ENCODE measurements around the gene LMX1A. TPM values are rescaled to one million over a fixed set of nuclear protein-coding genes. Genes with fewer than 3 reads are reported as not detected.

LMX1A gene
- total RNA-seq, 1 donor from 2014 or later, result not detected

DNA sequence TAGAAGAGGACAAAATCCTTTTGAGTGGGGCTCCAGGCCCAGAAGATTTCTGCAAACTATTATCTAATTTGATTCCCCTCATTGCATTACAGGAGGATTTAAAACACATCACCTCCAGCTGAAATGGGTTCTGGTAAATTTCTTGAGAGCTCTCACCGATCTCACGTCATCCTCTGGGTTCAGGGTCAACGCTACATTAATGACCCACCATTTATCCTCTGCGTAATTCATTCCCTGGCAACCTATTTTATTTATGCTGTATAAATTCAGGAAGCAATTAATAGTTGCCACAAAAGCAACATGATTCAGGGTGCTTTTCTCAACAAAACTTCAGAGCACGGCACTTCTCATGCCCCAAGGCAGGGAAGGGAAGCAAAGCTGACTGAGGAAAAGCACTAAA, 38.9 kb downstream of the LMX1A start:
- DNase-seq (ENCODE audit: low spot score, unreplicated experiment), result no peak
- TF ChIP-seq, protein P1, sequence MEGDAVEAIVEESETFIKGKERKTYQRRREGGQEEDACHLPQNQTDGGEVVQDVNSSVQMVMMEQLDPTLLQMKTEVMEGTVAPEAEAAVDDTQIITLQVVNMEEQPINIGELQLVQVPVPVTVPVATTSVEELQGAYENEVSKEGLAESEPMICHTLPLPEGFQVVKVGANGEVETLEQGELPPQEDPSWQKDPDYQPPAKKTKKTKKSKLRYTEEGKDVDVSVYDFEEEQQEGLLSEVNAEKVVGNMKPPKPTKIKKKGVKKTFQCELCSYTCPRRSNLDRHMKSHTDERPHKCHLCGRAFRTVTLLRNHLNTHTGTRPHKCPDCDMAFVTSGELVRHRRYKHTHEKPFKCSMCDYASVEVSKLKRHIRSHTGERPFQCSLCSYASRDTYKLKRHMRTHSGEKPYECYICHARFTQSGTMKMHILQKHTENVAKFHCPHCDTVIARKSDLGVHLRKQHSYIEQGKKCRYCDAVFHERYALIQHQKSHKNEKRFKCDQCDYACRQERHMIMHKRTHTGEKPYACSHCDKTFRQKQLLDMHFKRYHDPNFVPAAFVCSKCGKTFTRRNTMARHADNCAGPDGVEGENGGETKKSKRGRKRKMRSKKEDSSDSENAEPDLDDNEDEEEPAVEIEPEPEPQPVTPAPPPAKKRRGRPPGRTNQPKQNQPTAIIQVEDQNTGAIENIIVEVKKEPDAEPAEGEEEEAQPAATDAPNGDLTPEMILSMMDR (IDR thresholded peaks at IDR 0.05; ENCODE audit: unreplicated experiment), result no peak
- no peak overlapping the region for H3K27ac Mint-ChIP-seq
- H3K9me3 Mint-ChIP-seq (ENCODE audit: low read depth), result peaks cover 9% of the 10 kb centered on the region
- H3K4me1 Mint-ChIP-seq (ENCODE audit: low read depth), result no peaks in the 10 kb centered on the region
- H3K4me3 Mint-ChIP-seq (ENCODE audit: low read depth), result no peak overlapping the region
- no peaks in the 10 kb centered on the region for H3K36me3 Mint-ChIP-seq (ENCODE audit: insufficient read depth)
- H3K27me3 Mint-ChIP-seq, result peaks cover 28% of the 10 kb centered on the region

DNA sequence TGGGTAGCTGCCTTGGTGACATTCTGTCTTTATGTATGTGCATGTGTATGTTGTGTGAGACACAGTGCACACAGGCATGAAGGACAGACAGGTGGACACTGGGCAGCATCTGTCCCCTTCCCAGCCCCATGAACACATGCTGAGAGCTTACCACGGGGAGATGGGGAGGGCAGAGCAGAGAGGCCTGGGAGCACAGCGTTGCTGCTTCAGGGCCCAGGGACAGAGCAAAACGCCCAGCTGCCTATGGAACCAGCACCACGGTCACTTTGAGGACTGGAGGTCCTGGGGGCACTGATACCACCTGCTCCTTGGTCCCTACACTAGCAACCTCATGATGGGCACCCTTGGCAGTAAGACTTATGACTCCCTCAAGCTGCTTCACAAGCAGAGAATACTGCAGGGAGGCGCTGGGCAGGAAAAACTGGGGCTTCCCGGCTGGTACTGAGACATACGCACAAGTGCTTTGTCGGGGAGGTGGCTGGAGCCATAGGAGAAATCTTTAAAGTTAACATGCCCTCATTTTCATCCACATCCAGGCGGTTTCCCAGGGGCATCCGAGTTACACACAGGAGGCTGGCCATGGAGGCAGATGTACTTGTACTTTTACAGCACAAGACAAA, 40.3 kb downstream of the LMX1A start:
- Mint-ChIP-seq H3K4me3 (ENCODE audit: low read depth) (no peak overlapping the region), H3K4me1 (ENCODE audit: low read depth) (no peaks in the 10 kb centered on the region), H3K27ac (no peak overlapping the region), H3K27me3 (peaks cover 28% of the 10 kb centered on the region), H3K9me3 (ENCODE audit: low read depth) (peaks cover 4% of the 10 kb centered on the region), H3K36me3 (ENCODE audit: insufficient read depth) (no peaks in the 10 kb centered on the region)
- TF ChIP-seq, protein P1 (IDR thresholded peaks at IDR 0.05; ENCODE audit: unreplicated experiment), result no peak
- no peak for DNase-seq (ENCODE audit: low spot score, unreplicated experiment)

DNA sequence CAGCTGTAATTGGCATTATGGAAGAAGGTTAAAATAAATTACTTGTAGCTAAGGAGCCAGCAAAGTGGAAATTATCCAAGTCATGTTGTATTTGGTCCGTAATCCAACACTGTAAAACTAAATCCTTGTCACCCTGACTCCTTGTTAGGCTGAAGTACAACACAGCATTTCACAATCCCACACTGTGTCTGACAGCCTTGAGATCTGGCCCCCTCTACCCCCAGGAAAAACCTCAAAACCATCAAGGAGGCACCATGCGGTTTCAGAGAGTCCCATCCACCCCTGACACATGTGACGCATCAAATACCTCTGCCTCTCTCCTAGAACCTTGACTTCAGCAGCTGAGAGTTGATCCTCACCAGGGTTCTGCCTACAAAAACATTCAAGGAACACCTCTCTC, 41.0 kb downstream of the LMX1A start:
- no peaks in the 10 kb centered on the region for H3K36me3 Mint-ChIP-seq (ENCODE audit: insufficient read depth)
- H3K4me3 Mint-ChIP-seq (ENCODE audit: low read depth), result no peak overlapping the region
- peaks cover 29% of the 10 kb centered on the region for H3K27me3 Mint-ChIP-seq
- no peaks in the 10 kb centered on the region for H3K4me1 Mint-ChIP-seq (ENCODE audit: low read depth)
- H3K9me3 Mint-ChIP-seq (ENCODE audit: low read depth), result no peaks in the 10 kb centered on the region
- H3K27ac Mint-ChIP-seq, result no peak overlapping the region
- TF ChIP-seq, protein P1 (IDR thresholded peaks at IDR 0.05; ENCODE audit: unreplicated experiment), result no peak
- DNase-seq (ENCODE audit: low spot score, unreplicated experiment), result no peak

DNA sequence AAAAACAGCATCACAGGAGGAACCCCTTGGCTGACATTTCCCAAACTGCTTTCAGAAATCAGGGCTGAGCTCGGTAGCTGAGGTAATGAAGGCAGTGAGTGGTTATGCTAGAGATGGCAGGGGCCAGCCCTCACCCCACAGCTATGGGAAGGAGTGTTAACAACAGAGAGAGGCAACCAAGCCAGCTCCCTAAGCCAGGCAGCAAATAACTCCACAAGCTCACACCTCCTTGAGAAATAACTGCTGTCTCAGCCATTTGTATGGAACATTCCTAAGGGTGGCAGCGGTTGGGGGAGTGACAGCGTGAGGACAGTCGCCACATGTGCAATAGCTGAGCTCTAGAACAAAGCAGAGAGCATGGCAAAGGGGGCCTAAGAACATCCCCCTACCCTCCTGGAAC, 42.6 kb downstream of the LMX1A start:
- Mint-ChIP-seq H3K9me3 (ENCODE audit: low read depth) (no peaks in the 10 kb centered on the region), H3K36me3 (ENCODE audit: insufficient read depth) (no peaks in the 10 kb centered on the region), H3K4me3 (ENCODE audit: low read depth) (no peak overlapping the region), H3K27ac (no peak overlapping the region), H3K27me3 (peaks cover 38% of the 10 kb centered on the region), H3K4me1 (ENCODE audit: low read depth) (no peaks in the 10 kb centered on the region)
- TF ChIP-seq, protein P1 (IDR thresholded peaks at IDR 0.05; ENCODE audit: unreplicated experiment), result no peak
- no peak for DNase-seq (ENCODE audit: low spot score, unreplicated experiment)

DNA sequence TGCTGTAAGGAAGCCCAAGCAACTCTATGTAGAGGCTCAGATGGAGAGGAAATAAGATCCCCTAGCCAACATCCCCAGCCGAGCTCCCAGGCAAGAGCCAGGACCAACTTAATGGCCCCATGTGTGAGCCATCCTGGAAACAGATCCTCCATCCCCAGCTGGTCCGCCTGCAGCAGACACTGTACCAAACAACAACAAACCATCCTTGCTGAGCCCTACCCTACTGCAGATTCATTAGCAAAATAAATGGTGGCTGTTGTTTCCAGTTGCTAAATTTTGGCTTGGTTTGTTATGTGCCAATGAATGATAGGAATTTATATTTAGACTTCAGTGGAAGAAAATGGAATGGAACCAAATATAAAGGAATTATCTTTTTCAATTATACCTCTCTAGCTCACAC, 43.9 kb downstream of the LMX1A start:
- peaks cover 37% of the 10 kb centered on the region for H3K27me3 Mint-ChIP-seq
- no peaks in the 10 kb centered on the region for H3K9me3 Mint-ChIP-seq (ENCODE audit: low read depth)
- no peak overlapping the region for H3K4me3 Mint-ChIP-seq (ENCODE audit: low read depth)
- TF ChIP-seq, protein P1 (IDR thresholded peaks at IDR 0.05; ENCODE audit: unreplicated experiment), result no peak
- H3K4me1 Mint-ChIP-seq (ENCODE audit: low read depth), result no peaks in the 10 kb centered on the region
- H3K36me3 Mint-ChIP-seq (ENCODE audit: insufficient read depth), result no peaks in the 10 kb centered on the region
- DNase-seq (ENCODE audit: low spot score, unreplicated experiment), result no peak
- no peak overlapping the region for H3K27ac Mint-ChIP-seq

Measured in progenitor cell of endocrine pancreas (in vitro differentiated cells).